GM10248 (cell line): ENCODE measurements around the gene BRAP.
A peak's percentile ranks its signal among the peaks of the same experiment; 100 is the strongest.
"Not testable (repeated sequence)": the region's sequence is repeated elsewhere in the genome, so short reads cannot be mapped to it uniquely, and the experiment has no call there.

Experiments
- CTCF ChIA-PET: fragments of 300-600 bp; sonication (Branson Sonifier 250); formaldehyde crosslinking; extraction: SDS; loops from one replicate; lab custom pipeline; 2021; ENCODE audit warnings: antibody characterized with exemption; lab: Yijun Ruan, JAX
- POLR2A ChIA-PET: fragments of 350-650 bp; sonication (Branson Sonifier 250); formaldehyde crosslinking; extraction: SDS; loops from one replicate; lab custom pipeline; 2020; ENCODE audit warnings: antibody characterized with exemption; lab: Yijun Ruan, JAX
- DNase-seq: peaks from one replicate; pipeline ENCODE4 v3.0.0; 2012; ENCODE audit errors: extremely low spot score
- TF ChIP-seq, protein P1 (sequence below): IDR thresholded peaks from 2 replicates; pipeline ENCODE4 v1.5.1; 2012; ENCODE audit warnings: mild to moderate bottlenecking, low read depth; ENCODE audit errors: extremely low read depth, missing control alignments, control extremely low read depth

Gene BRAP

DNA sequence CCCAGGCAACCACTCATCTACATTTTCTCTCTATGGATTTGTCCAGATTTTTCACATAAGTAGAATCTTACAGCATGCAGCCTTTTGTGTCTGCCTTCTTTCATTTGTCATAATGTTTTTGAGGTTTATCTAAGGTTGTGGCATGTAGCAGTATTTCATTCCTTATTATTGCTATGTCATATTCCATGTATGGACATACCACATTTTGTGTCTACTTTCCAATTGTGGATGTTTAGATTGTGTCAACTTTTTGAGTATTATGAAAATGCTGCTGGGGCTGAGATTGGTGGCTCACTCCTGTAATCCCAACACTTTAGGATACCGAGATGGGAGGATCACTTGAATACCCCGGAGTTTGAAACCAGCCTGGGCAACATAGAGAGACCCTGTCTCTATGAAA is 83.4 kb downstream of the BRAP start:
- POLR2A ChIA-PET = no interaction called here
- no peak for DNase-seq
- TF ChIP-seq, protein P1, sequence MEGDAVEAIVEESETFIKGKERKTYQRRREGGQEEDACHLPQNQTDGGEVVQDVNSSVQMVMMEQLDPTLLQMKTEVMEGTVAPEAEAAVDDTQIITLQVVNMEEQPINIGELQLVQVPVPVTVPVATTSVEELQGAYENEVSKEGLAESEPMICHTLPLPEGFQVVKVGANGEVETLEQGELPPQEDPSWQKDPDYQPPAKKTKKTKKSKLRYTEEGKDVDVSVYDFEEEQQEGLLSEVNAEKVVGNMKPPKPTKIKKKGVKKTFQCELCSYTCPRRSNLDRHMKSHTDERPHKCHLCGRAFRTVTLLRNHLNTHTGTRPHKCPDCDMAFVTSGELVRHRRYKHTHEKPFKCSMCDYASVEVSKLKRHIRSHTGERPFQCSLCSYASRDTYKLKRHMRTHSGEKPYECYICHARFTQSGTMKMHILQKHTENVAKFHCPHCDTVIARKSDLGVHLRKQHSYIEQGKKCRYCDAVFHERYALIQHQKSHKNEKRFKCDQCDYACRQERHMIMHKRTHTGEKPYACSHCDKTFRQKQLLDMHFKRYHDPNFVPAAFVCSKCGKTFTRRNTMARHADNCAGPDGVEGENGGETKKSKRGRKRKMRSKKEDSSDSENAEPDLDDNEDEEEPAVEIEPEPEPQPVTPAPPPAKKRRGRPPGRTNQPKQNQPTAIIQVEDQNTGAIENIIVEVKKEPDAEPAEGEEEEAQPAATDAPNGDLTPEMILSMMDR = no peak
- CTCF ChIA-PET = interaction anchor here (0.7 to 1.6 kb wide), 2 partner anchors 74 to 150 kb away, joined by 4 read pairs; no protein-coding TSS in a partner anchor

DNA sequence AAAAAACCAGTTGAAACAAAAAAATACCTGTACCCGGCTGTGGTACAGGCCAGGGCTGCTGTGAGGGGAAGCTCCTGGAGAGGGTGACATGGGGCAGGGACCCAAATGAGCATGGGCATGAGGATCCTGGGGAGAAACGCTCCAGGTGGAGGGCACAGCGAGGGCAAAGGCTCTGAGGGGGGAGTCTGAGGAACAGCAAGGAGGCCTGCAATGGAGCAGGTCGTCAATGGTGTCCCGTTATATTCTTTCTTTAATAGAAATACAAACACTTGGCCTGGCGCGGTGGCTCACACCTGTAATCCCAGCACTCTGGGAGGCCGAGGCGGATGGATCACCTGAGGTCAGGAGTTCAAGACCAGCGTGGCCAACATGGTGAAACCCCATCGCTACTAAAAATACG is 84.8 kb downstream of the BRAP start:
- DNase-seq, CTCF ChIA-PET: not testable (repeated sequence)
- POLR2A ChIA-PET = interaction anchor here (0.6 kb wide), 1 partner anchor 431 kb away, joined by 4 read pairs; no protein-coding TSS in a partner anchor

DNA sequence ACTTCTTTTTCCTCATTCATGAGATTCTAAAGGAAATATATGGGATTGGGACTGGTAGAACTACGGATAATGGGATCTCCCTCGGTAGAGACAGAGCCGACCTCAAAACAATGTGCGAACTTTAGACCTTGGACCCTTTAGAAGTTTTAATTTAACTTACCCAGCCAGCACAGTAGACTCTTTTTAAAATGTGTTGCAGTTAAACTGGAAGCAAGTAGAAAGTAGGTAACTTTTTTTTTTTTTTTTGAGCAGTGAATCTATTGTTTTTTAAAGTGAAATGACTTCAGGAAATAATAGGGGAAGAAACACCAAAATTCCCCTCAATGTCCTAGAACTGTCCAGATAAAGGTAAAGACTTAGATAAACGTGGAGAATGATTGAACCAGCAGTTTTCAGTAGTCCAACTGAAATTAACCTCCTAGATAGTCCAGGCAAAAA is 85.5 kb downstream of the BRAP start:
- ChIA-PET CTCF (no interaction called here), POLR2A (no interaction called here)
- TF ChIP-seq, protein P1 = no peak
- DNase-seq = no peak

DNA sequence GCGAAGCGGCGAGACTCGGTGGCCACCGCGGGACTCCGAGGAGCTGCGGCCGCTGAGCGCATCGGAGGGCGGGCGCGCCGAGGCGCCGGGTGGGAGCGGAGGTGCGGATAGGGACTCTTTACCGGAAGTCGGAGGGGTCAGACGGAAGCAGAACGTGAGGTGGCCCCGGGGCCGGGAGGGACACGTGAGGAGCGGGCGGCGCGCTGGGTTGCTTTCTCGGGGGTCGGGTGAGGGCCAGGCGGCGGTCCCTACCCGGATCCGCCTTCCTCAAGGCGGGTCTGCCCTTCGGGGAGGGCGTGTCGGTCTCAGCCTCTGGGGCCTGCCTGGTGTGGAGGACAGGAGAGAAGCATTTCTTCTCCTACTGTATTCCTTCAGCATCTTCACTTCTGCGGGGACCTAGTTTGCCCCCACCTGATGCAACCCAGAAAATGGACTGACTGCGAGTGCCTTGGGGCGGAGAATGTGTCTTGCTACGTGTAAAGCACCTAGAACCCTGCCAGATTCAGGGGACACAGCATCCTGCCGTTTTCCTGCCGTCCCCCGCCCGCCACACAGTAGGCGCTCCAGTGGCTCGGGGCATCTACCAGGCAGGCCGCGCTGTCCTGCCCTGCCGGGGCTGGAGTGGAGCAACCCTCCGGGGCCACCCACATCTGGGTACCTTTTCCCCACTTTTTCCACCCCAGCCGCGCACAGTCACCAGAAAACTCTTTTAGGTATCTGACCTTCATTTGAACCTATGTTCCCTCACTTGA is 86.1 kb downstream of the BRAP start:
- TF ChIP-seq, protein P1 = no peak
- ChIA-PET CTCF (no interaction called here), POLR2A (interaction anchor here (0.6 kb wide), 1 partner anchor 19 kb away, joined by 5 read pairs; no protein-coding TSS in a partner anchor)
- DNase-seq = peak; percentile 92

DNA sequence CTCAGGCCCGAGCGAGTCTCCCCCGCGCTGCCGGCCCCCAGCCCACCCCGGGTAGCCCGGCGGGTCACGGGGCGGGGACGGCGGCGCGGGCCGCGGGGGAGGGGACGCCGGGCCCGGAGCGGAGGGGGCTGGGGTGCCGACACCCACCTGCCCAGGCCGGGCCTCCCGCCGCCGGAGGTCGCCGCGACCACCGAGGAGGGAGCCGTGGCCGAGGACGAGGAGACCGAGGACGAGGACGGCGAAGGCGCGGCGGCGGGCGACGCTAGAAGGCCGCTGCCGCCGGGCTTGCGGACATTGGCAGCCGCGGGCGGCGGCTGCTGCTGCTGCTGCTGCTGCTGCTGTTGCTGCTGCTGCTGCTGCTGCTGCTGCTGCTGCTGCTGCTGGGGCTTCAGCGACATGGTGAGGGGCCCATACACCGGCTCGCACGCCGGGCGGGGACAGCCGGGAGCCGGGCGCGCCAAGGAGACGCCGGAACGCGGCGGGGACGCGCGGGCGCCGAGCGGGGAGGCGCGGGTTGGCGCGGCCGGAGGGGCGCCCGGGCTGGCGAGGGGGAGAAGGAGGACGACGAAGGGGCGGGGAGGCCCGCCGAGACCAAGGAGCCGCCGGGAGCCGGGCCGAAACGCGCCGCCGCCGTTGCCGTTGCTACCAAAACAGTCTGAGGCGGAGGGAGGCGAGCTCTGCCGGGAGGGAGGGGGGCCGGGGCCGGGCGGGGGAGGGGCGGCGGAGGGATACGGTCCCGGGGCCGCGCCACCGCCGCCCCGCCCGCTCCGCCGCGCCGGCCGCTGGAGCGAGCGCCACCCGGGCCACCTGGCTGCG is 86.9 kb downstream of the BRAP start, which contains the start of gene ATXN2:
Gene ATXN2 (minus strand): TSS at position 679 of the 816 bp plus-strand sequence. CDS start 281 bp downstream, at position 398.
- peak; percentile 90 for DNase-seq
- TF ChIP-seq, protein P1 = no peak
- POLR2A ChIA-PET = interaction anchor here (0.6 kb wide), 1 partner anchor 18 kb away, joined by 5 read pairs; no protein-coding TSS in a partner anchor
- CTCF ChIA-PET = no interaction called here

DNA sequence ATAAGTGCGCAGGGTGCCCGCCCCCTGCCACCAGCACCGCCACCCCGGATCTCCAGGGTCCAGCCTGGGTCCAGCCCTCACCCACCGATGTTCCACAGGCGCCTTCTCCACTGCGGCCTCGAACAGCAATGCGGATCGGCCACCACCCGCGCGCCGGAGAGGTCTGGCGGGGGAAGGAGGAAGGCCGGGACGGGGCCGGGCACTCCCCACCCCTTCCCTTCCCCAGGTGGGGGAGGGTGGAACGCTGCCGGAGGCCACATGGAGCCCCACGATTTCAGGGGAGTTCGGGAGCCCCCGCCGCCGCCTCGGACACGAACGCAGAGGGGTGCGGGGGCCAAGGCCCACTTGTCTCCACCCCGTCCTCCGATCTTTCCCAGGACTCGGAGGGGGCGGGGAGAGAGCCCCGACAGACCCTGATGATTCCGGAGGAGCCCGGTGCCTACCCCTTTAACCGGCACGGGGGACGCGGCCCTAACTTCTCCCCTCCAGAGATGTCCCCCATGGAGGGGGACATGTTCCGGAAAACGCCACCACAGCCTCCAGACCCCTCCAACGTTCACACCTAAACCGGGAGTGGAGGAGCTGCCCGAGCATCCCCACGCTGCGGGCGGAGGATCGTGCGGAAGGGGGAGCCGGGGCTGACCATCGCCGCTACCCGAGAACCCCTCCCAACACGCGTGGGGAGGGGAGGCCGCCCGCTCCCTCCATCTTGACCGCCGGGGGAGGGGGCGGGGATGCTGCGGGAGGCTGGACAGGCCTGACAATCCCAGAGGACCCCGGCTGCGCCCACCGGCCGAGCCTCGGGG is 87.7 kb downstream of the BRAP start:
- TF ChIP-seq, protein P1 = no peak
- DNase-seq = peak; percentile 55
- ChIA-PET POLR2A (no interaction called here), CTCF (no interaction called here)
